ENCODE results near the gene RAD9A. TPM values are rescaled to one million over a fixed set of nuclear protein-coding genes. Genes with fewer than 3 reads are reported as not detected.

Gene RAD9A
- total RNA-seq, 1 donor: 7.8 TPM

GRCh38 chr11:67376873-67377808, 14.6 kb upstream of the RAD9A start:
- Histone ChIP-seq H3K9me3 (ENCODE audit: low read depth, low read length) (no peaks in the 10 kb centered on the region), H3K4me3 (ENCODE audit: low read length) (no peak overlapping the region), H3K27me3 (ENCODE audit: insufficient read depth, low read length) (no peaks in the 10 kb centered on the region), H3K4me1 (ENCODE audit: insufficient read depth, low read length) (peaks cover 50% of the 10 kb centered on the region)

GRCh38 chr11:67378544-67378943, 13.2 kb upstream of the RAD9A start:
- no peak overlapping the region for H3K4me3 ChIP-seq (ENCODE audit: low read length)
- peaks cover 53% of the 10 kb centered on the region for H3K4me1 ChIP-seq (ENCODE audit: insufficient read depth, low read length)

GRCh38 chr11:67379061-67380058, 12.4 kb upstream of the RAD9A start:
- no peaks in the 10 kb centered on the region for H3K9me3 ChIP-seq (ENCODE audit: low read depth, low read length)
- no peak overlapping the region for H3K4me3 ChIP-seq (ENCODE audit: low read length)
- peaks cover 46% of the 10 kb centered on the region for H3K4me1 ChIP-seq (ENCODE audit: insufficient read depth, low read length)
- no peaks in the 10 kb centered on the region for H3K27me3 ChIP-seq (ENCODE audit: insufficient read depth, low read length)

More at GRCh38 chr11:67378544-67378943, 13.2 kb upstream of the RAD9A start:
- Histone ChIP-seq H3K9me3 (ENCODE audit: low read depth, low read length) (no peaks in the 10 kb centered on the region), H3K27me3 (ENCODE audit: insufficient read depth, low read length) (no peaks in the 10 kb centered on the region)

- no peaks in the 10 kb centered on the region for H3K9me3 ChIP-seq (ENCODE audit: low read depth, low read length)
- no peak overlapping the region for H3K4me3 ChIP-seq (ENCODE audit: low read length)
- H3K27me3 ChIP-seq (ENCODE audit: insufficient read depth, low read length): no peaks in the 10 kb centered on the region
- H3K4me1 ChIP-seq (ENCODE audit: insufficient read depth, low read length): peaks cover 40% of the 10 kb centered on the region
Measured at GRCh38 chr11:67381244-67381972, 10.4 kb upstream of the RAD9A start.

GRCh38 chr11:67382276-67383136, 9.3 kb upstream of the RAD9A start:
- Histone ChIP-seq H3K27me3 (ENCODE audit: insufficient read depth, low read length) (no peaks in the 10 kb centered on the region), H3K9me3 (ENCODE audit: low read depth, low read length) (no peaks in the 10 kb centered on the region), H3K4me1 (ENCODE audit: insufficient read depth, low read length) (peaks cover 47% of the 10 kb centered on the region), H3K4me3 (ENCODE audit: low read length) (no peak overlapping the region)

GRCh38 chr11:67384851-67385366, 6.9 kb upstream of the RAD9A start:
- H3K4me1 ChIP-seq (ENCODE audit: insufficient read depth, low read length): peaks cover 37% of the 10 kb centered on the region
- H3K4me3 ChIP-seq (ENCODE audit: low read length): no peak overlapping the region
- no peaks in the 10 kb centered on the region for H3K9me3 ChIP-seq (ENCODE audit: low read depth, low read length)
- no peaks in the 10 kb centered on the region for H3K27me3 ChIP-seq (ENCODE audit: insufficient read depth, low read length)

GRCh38 chr11:67387069-67387468, 4.7 kb upstream of the RAD9A start:
- H3K27me3 ChIP-seq (ENCODE audit: insufficient read depth, low read length): no peaks in the 10 kb centered on the region
- H3K4me1 ChIP-seq (ENCODE audit: insufficient read depth, low read length): peaks cover 30% of the 10 kb centered on the region
- no peak overlapping the region for H3K4me3 ChIP-seq (ENCODE audit: low read length)
- no peaks in the 10 kb centered on the region for H3K9me3 ChIP-seq (ENCODE audit: low read depth, low read length)

GRCh38 chr11:67387518-67387917, 4.3 kb upstream of the RAD9A start:
- peaks cover 29% of the 10 kb centered on the region for H3K4me1 ChIP-seq (ENCODE audit: insufficient read depth, low read length)
- no peak overlapping the region for H3K4me3 ChIP-seq (ENCODE audit: low read length)
- no peaks in the 10 kb centered on the region for H3K9me3 ChIP-seq (ENCODE audit: low read depth, low read length)
- no peaks in the 10 kb centered on the region for H3K27me3 ChIP-seq (ENCODE audit: insufficient read depth, low read length)

GRCh38 chr11:67389477-67389876, 2.3 kb upstream of the RAD9A start:
- H3K4me1 ChIP-seq (ENCODE audit: insufficient read depth, low read length): peaks cover 32% of the 10 kb centered on the region

GRCh38 chr11:67390947-67391303, 861 bp upstream of the RAD9A start:
- H3K27me3 ChIP-seq (ENCODE audit: insufficient read depth, low read length): no peaks in the 10 kb centered on the region
- H3K4me3 ChIP-seq (ENCODE audit: low read length): peak overlapping the region; percentile 66
- no peaks in the 10 kb centered on the region for H3K9me3 ChIP-seq (ENCODE audit: low read depth, low read length)
- H3K4me1 ChIP-seq (ENCODE audit: insufficient read depth, low read length): peaks cover 32% of the 10 kb centered on the region

More at GRCh38 chr11:67389477-67389876, 2.3 kb upstream of the RAD9A start:
- Histone ChIP-seq H3K9me3 (ENCODE audit: low read depth, low read length) (no peaks in the 10 kb centered on the region), H3K27me3 (ENCODE audit: insufficient read depth, low read length) (no peaks in the 10 kb centered on the region), H3K4me3 (ENCODE audit: low read length) (no peak overlapping the region)

- Histone ChIP-seq H3K4me3 (ENCODE audit: low read length) (peak overlapping the region; percentile 66), H3K4me1 (ENCODE audit: insufficient read depth, low read length) (peaks cover 35% of the 10 kb centered on the region), H3K9me3 (ENCODE audit: low read depth, low read length) (no peaks in the 10 kb centered on the region), H3K27me3 (ENCODE audit: insufficient read depth, low read length) (no peaks in the 10 kb centered on the region)
Measured at GRCh38 chr11:67392183-67392715, 463 bp downstream of the RAD9A start.

- Histone ChIP-seq H3K9me3 (ENCODE audit: low read depth, low read length) (no peaks in the 10 kb centered on the region), H3K4me3 (ENCODE audit: low read length) (no peak overlapping the region), H3K27me3 (ENCODE audit: insufficient read depth, low read length) (no peaks in the 10 kb centered on the region), H3K4me1 (ENCODE audit: insufficient read depth, low read length) (peaks cover 46% of the 10 kb centered on the region)
Measured at GRCh38 chr11:67393437-67393836, 1.7 kb downstream of the RAD9A start.

GRCh38 chr11:67393990-67394389, 2.2 kb downstream of the RAD9A start:
- no peaks in the 10 kb centered on the region for H3K27me3 ChIP-seq (ENCODE audit: insufficient read depth, low read length)
- H3K9me3 ChIP-seq (ENCODE audit: low read depth, low read length): no peaks in the 10 kb centered on the region
- H3K4me1 ChIP-seq (ENCODE audit: insufficient read depth, low read length): peaks cover 52% of the 10 kb centered on the region
- no peak overlapping the region for H3K4me3 ChIP-seq (ENCODE audit: low read length)
